Endothelial cell of umbilical vein (primary cell): Measurements from ENCODE around the gene DEFB124. TPM values are rescaled to one million over a fixed set of nuclear protein-coding genes. Genes with fewer than 3 reads are reported as not detected.

ENCODE experiments used
- BruUV-seq: library from RNA; stranded (reverse); fragments of 400-500 nt; replicated peaks from 2 replicates; lab custom pipeline; 2021; lab: Mats Ljungman, UMichigan
- CTCF ChIA-PET: fragments of 300-600, 350-600 bp; sonication (Branson Sonifier 250); formaldehyde crosslinking; loops from one replicate; lab custom pipeline; 2021; ENCODE audit warnings: antibody characterized with exemption, inconsistent platforms; lab: Charles Lee
- POLR2A ChIA-PET: fragments of 300-600, 350-600 bp; sonication (Branson Sonifier 250); formaldehyde crosslinking; loops from one replicate; lab custom pipeline; 2021; ENCODE audit warnings: antibody characterized with exemption, inconsistent platforms; lab: Charles Lee
- DNase-seq: peaks from one replicate; pipeline ENCODE4 v3.0.0-alpha.2; 2011; ENCODE audit warnings: low read depth, low spot score
- FAIRE-seq: peaks from 2 replicates; lab custom pipeline; 2011; peaks lifted over from hg19 to GRCh38; lab: Jason Lieb, UNC
- H2AFZ ChIP-seq: 2 replicates; pipeline ENCODE4 v1.6.0; 2012; ENCODE audit warnings: low read depth, low read length, control low read depth, inconsistent platforms
- H3K27ac ChIP-seq: 2 replicates; pipeline ENCODE4 v1.5.1; 2011; ENCODE audit warnings: low read depth, mild to moderate bottlenecking, control low read depth, low read length, moderate library complexity; ENCODE audit not compliant: insufficient read depth
- H3K27me3 ChIP-seq, 2 experiments: 2 replicates each; pipeline versions ENCODE4 v1.6.0 to v1.6.1; 2011; ENCODE audit warnings: low read length in 2 of 2, mixed read lengths in 1 of 2; ENCODE audit not compliant: control insufficient read depth in 2 of 2, insufficient read depth in 2 of 2
- H3K36me3 ChIP-seq, 2 experiments: 2 replicates in 1 of 2; 3 replicates in 1 of 2; pipeline ENCODE4 v1.5.1; 2011; ENCODE audit warnings: low read length in 2 of 2, mild to moderate bottlenecking in 1 of 2, moderate library complexity in 1 of 2; ENCODE audit not compliant: control insufficient read depth in 2 of 2, insufficient read depth in 2 of 2; ENCODE audit errors: extremely low read depth in 1 of 2
- H3K4me1 ChIP-seq: 3 replicates; pipeline ENCODE4 v1.5.1; 2011; ENCODE audit warnings: mild to moderate bottlenecking, low read length; ENCODE audit not compliant: control insufficient read depth, insufficient read depth; ENCODE audit errors: extremely low read depth
- H3K4me2 ChIP-seq: 2 replicates; pipeline ENCODE4 v1.6.1; 2011; ENCODE audit warnings: low read length, control low read depth, mixed read lengths; ENCODE audit not compliant: insufficient read depth
- H3K4me3 ChIP-seq, 3 experiments: fragments of 200-600 bp in 1 of 3; sonication (generic), shearing (Covaris generic) in 1 of 3; replicated peaks in 1 of 3; 2 replicates each; pipeline ENCODE4 v1.5.1; 2011 to 2016; ENCODE audit warnings: control low read depth in 3 of 3, low read length in 3 of 3, mild to moderate bottlenecking in 2 of 3, inconsistent platforms in 1 of 3, low read depth in 1 of 3, moderate library complexity in 1 of 3; ENCODE audit not compliant: insufficient read depth in 1 of 3
- H3K79me2 ChIP-seq: 2 replicates; pipeline ENCODE4 v1.6.0; 2012; ENCODE audit warnings: low read length, inconsistent platforms; ENCODE audit not compliant: control insufficient read depth, insufficient read depth
- H3K9ac ChIP-seq: replicated peaks from 2 replicates; pipeline ENCODE3; 2011; ENCODE audit warnings: low read length, control low read depth; ENCODE audit not compliant: insufficient read depth; ENCODE audit errors: extremely low read depth
- H3K9me1 ChIP-seq: replicated peaks from 3 replicates; pipeline ENCODE4 v1.6.0; 2011; ENCODE audit warnings: mild to moderate bottlenecking, low read length; ENCODE audit not compliant: control insufficient read depth, insufficient read depth; ENCODE audit errors: extremely low read depth
- H3K9me3 ChIP-seq: replicated peaks from 2 replicates; pipeline ENCODE4 v1.5.1; 2012; ENCODE audit warnings: low read length, inconsistent platforms; ENCODE audit not compliant: control insufficient read depth, insufficient read depth
- H4K20me1 ChIP-seq: replicated peaks from 2 replicates; pipeline ENCODE3; 2011; ENCODE audit warnings: mild to moderate bottlenecking, low read length; ENCODE audit not compliant: control insufficient read depth, insufficient read depth; ENCODE audit errors: extremely low read depth
- EZH2 ChIP-seq: IDR thresholded peaks from 2 replicates; pipeline ENCODE4 v1.6.1; 2012; ENCODE audit warnings: borderline replicate concordance, low read depth, mild to moderate bottlenecking, moderate library complexity, low read length, inconsistent platforms; ENCODE audit not compliant: severe bottlenecking
- FOS ChIP-seq: IDR thresholded peaks from 2 replicates; pipeline ENCODE4 v1.6.1; 2011; ENCODE audit warnings: mild to moderate bottlenecking, low read length, moderate library complexity, borderline replicate concordance; ENCODE audit not compliant: insufficient read depth
- GATA2 ChIP-seq: IDR thresholded peaks from 2 replicates; pipeline ENCODE4 v1.7.0; 2011; ENCODE audit warnings: low read depth, mild to moderate bottlenecking, moderate library complexity, mixed read lengths, low read length; ENCODE audit not compliant: insufficient read length, insufficient read depth
- JUN ChIP-seq: IDR thresholded peaks from 2 replicates; pipeline ENCODE4 v1.6.1; 2011; ENCODE audit warnings: borderline replicate concordance, low read depth; ENCODE audit not compliant: insufficient read length, insufficient read depth
- MAX ChIP-seq: IDR thresholded peaks from 2 replicates; pipeline ENCODE4 v1.6.1; 2011; ENCODE audit not compliant: insufficient read depth, insufficient read length
- MYC ChIP-seq: IDR thresholded peaks from one replicate; pipeline ENCODE4 v1.6.1; 2011; ENCODE audit warnings: mild to moderate bottlenecking, low read depth, low read length
- POLR2A ChIP-seq: IDR thresholded peaks from 2 replicates; pipeline ENCODE4 v1.6.1; 2012; ENCODE audit warnings: low read depth, mild to moderate bottlenecking, control low read depth, low read length
- POLR2AphosphoS5 ChIP-seq: IDR thresholded peaks from 2 replicates; pipeline ENCODE4 v1.6.1; 2012; ENCODE audit warnings: low read depth, mild to moderate bottlenecking, control low read depth, low read length, moderate library complexity; ENCODE audit not compliant: insufficient read depth
- dilution Hi-C: fragments of 300-500 bp; cut with MboI; formaldehyde crosslinking; loops from one replicate; pipeline ENCODE4 v1.15.0; 2019; ENCODE audit warnings: low sequenced_read_pairs; ENCODE audit not compliant: extremely low pct_ligation_motif_present
- intact Hi-C: fragments of 100-400 bp; cut with micrococcal nuclease; formaldehyde crosslinking; loops from one replicate; pipeline ENCODE4 v1.10.0; 2022
- polyA plus RNA-seq, 4 experiments: library from polyadenylated mRNA; depleted of rRNA in 3 of 4; stranded (reverse) in 3 of 4; unstranded in 1 of 4; fragments of >200 nt; gene quantifications; 2 replicates each; pipeline versions ENCODE4 v1.2.1 to v1.2.3, GENCODE V29; 2011 to 2012; ENCODE audit warnings: missing spikeins in 1 of 4
- total RNA-seq: library from RNA; stranded (reverse); gene quantifications from 2 replicates; pipeline ENCODE4 v1.2.3, GENCODE V29; 2021
- TF ChIP-seq, protein P1 (sequence below), 2 donors: IDR thresholded peaks; 1 replicate in 1 of 2; 2 replicates in 1 of 2; pipeline ENCODE4 v1.5.1; 2011; ENCODE audit warnings: low read length in 2 of 2, mild to moderate bottlenecking in 2 of 2, moderate library complexity in 2 of 2, control low read depth in 1 of 2, inconsistent platforms in 1 of 2, low read depth in 1 of 2; ENCODE audit not compliant: insufficient read depth in 1 of 2; ENCODE audit errors: extremely low read depth in 1 of 2

DEFB124 gene
- total and polyA plus RNA-seq, 2 donors (not counting 3 experiments of a cell fraction or from before 2014, with no cell fraction given), result not detected

DNA sequence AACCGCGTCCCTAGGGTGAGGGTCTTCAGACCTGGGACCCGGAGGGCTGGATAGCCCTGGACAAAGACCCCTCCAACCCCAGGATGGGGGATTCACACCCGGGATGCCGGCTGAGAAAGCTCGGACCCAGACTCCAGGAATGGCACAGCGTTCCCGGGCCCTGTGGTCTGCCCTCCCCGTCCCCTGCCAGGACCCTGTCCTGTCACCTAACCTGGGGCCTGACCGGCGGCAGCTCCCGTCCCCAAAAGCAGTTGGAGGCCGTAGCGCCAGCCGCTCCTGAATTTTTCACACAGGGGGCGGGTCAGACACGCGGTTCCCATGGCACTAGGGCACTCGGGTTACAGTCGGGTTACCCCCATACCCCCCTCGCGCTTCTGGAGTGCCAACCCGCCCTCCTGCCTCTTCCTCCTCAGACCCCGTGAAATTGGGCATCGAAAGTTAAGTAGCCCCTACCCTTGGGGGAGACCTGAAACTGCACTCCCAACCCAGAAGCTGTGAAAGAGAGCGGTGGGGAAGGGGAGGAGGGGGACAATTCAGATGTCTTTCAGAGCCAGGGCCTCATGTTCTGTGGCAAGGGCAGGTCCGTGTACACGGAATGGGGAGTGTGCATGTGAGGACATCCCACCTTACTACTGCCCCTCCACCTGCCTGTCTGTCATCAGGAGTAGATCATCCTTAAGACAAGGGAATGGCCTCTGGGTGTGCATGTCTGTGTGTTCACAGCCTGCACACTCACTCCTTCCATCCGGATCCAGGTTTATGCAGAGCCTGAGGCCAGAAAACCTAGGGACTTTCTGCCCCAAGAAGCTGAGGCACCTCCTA is 756 bp upstream of the DEFB124 start:
- peak overlapping the region; percentile 23 for H2AFZ ChIP-seq
- no peaks in the 10 kb centered on the region for H3K36me3 ChIP-seq
- intact Hi-C loops, result no loop called here
- peaks cover 2% of the 10 kb centered on the region for H3K4me1 ChIP-seq
- dilution Hi-C loops, result no loop called here
- no peak overlapping the region for H3K9ac ChIP-seq
- no peaks in the 10 kb centered on the region for H4K20me1 ChIP-seq
- peak overlapping the region in 1 of 3 experiments; percentile 19 for H3K4me3 ChIP-seq
- TF ChIP-seq MAX (no peak), GATA2 (no peak), EZH2 (peak; percentile 28), MYC (no peak), FOS (no peak), POLR2A (no peak), JUN (no peak), POLR2AphosphoS5 (no peak)
- TF ChIP-seq, protein P1, sequence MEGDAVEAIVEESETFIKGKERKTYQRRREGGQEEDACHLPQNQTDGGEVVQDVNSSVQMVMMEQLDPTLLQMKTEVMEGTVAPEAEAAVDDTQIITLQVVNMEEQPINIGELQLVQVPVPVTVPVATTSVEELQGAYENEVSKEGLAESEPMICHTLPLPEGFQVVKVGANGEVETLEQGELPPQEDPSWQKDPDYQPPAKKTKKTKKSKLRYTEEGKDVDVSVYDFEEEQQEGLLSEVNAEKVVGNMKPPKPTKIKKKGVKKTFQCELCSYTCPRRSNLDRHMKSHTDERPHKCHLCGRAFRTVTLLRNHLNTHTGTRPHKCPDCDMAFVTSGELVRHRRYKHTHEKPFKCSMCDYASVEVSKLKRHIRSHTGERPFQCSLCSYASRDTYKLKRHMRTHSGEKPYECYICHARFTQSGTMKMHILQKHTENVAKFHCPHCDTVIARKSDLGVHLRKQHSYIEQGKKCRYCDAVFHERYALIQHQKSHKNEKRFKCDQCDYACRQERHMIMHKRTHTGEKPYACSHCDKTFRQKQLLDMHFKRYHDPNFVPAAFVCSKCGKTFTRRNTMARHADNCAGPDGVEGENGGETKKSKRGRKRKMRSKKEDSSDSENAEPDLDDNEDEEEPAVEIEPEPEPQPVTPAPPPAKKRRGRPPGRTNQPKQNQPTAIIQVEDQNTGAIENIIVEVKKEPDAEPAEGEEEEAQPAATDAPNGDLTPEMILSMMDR (IDR thresholded peaks at IDR 0.05; ENCODE audit: extremely low read depth in 1 of 2, insufficient read depth in 1 of 2, low read depth in 1 of 2, low read length in 2 of 2), result no peak
- FAIRE-seq (no peak), DNase-seq (no peak)
- H3K27ac ChIP-seq, result no peak overlapping the region
- no peaks in the 10 kb centered on the region for H3K79me2 ChIP-seq
- no peak overlapping the region for H3K4me2 ChIP-seq
- BruUV-seq, result no TSS peak
- ChIA-PET CTCF (interaction anchor here (0.6 to 2.8 kb wide), 3 partner anchors 15 to 27 kb away, joined by 6 to 26 read pairs (median 8); no protein-coding TSS in a partner anchor), POLR2A (no interaction called here)
- H3K9me1 ChIP-seq, result no peaks in the 10 kb centered on the region
- no peaks in the 10 kb centered on the region for H3K9me3 ChIP-seq
- peaks cover 9 to 11% of the 10 kb centered on the region in 2 experiments for H3K27me3 ChIP-seq
